Measurements from ENCODE around the gene LCE1A.

- TF ChIP-seq CTCF (conservative IDR thresholded peaks at IDR 0.05) (no peak), EZH2 (IDR thresholded peaks at IDR 0.05; ENCODE audit: low read depth) (no peak)
Measured at GRCh38 chr1:152860129-152860528, 32.9 kb downstream of the LCE1A start.
